Common myeloid progenitor, CD34-positive (primary cell): ENCODE results near the gene ANKRD66.
"Not testable (repeated sequence)": the region's sequence is repeated elsewhere in the genome, so short reads cannot be mapped to it uniquely, and the experiment has no call there.

Experiments
- CTCF ChIA-PET: fragments of 350-600 bp; sonication (Branson Sonifier 250); formaldehyde crosslinking; loops from one replicate; lab custom pipeline; 2021; ENCODE audit warnings: antibody characterized with exemption; lab: Charles Lee
- POLR2A ChIA-PET: fragments of 350-600 bp; sonication (Branson Sonifier 250); formaldehyde crosslinking; loops from one replicate; lab custom pipeline; 2021; ENCODE audit warnings: antibody characterized with exemption; lab: Charles Lee
- DNase-seq, 3 donors: peaks; one replicate each; pipeline versions ENCODE4 v3.0.0 to v3.0.0-alpha.2; 2013
- H3K27ac ChIP-seq, 2 experiments: 1 replicate in 1 of 2; 2 replicates in 1 of 2; pipeline ENCODE4 v1.7.0; 2013; ENCODE audit warnings: inconsistent platforms in 2 of 2, low read length in 2 of 2, mild to moderate bottlenecking in 2 of 2, low read depth in 1 of 2, moderate library complexity in 1 of 2; ENCODE audit not compliant: severe bottlenecking in 2 of 2, insufficient read depth in 1 of 2, poor library complexity in 1 of 2
- H3K27me3 ChIP-seq, 5 experiments: replicated peaks in 2 of 5; 1 replicate in 3 of 5; 2 replicates in 2 of 5; pipeline versions ENCODE4 v1.6.1 to v1.7.0; 2013; ENCODE audit warnings: low read length in 4 of 5, mild to moderate bottlenecking in 2 of 5, moderate library complexity in 2 of 5, inconsistent platforms in 1 of 5; ENCODE audit not compliant: insufficient read depth in 5 of 5, control insufficient read depth in 4 of 5
- H3K36me3 ChIP-seq, 4 experiments: 1 replicate in 2 of 4; 2 replicates in 2 of 4; pipeline versions ENCODE4 v1.6.1 to v1.7.0; 2013; ENCODE audit warnings: low read length in 3 of 4, control low read depth in 1 of 4, mild to moderate bottlenecking in 1 of 4; ENCODE audit not compliant: control insufficient read depth in 4 of 4, insufficient read depth in 4 of 4
- H3K4me1 ChIP-seq, 4 experiments: 1 replicate in 3 of 4; 2 replicates in 1 of 4; pipeline versions ENCODE4 v1.6.1 to v1.7.1; 2013; ENCODE audit warnings: low read length in 3 of 4, mild to moderate bottlenecking in 3 of 4, control low read depth in 1 of 4, inconsistent platforms in 1 of 4, moderate library complexity in 1 of 4; ENCODE audit not compliant: control insufficient read depth in 4 of 4, insufficient read depth in 4 of 4; ENCODE audit errors: control extremely low read depth in 1 of 4
- H3K4me3 ChIP-seq, 7 experiments: 1 replicate in 4 of 7; 2 replicates in 3 of 7; pipeline versions ENCODE4 v1.5.1 to v1.7.0; 2013; ENCODE audit warnings: mild to moderate bottlenecking in 7 of 7, low read length in 6 of 7, moderate library complexity in 6 of 7, inconsistent platforms in 2 of 7, low read depth in 2 of 7, control low read depth in 1 of 7; ENCODE audit not compliant: insufficient read depth in 4 of 7, control insufficient read depth in 1 of 7; ENCODE audit errors: extremely low read depth in 1 of 7
- H3K9me3 ChIP-seq, 5 experiments: 1 replicate in 4 of 5; 2 replicates in 1 of 5; pipeline versions ENCODE4 v1.6.1 to v1.7.1; 2013; ENCODE audit warnings: low read length in 4 of 5, mild to moderate bottlenecking in 2 of 5, inconsistent platforms in 1 of 5, low read depth in 1 of 5, moderate library complexity in 1 of 5; ENCODE audit not compliant: control insufficient read depth in 4 of 5, insufficient read depth in 2 of 5; ENCODE audit errors: control extremely low read depth in 1 of 5
- WGBS: methylation state at CpG from one replicate; pipeline ENCODE4 v1.1.5; 2013; ENCODE audit not compliant: insufficient coverage; 5-methylcytosine and 5-hydroxymethylcytosine counted together

The ANKRD66 gene

DNA sequence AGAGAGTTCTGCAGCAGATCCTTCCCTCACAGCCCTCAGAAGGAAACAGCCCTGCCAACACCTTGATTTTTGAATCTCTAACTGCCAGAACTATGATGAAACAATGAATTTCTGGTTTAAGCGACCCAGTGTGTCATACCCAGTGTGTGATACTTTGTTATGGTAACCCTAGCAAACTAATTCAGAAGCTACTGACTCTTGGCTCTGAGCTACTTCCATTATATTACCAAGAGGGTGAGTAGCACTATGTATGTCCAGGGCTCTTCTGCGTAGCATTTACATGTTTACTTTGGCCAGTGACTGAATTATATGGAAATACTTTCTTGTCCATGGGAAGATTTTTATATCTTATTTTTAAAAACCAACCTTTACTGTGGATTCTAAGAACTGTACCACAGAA, 16.7 kb downstream of the ANKRD66 start:
- peaks cover 0 to 3% (median 0%) of the 10 kb centered on the region in 5 experiments for H3K9me3 ChIP-seq
- no CpG with 5 or more reads among the region's 2 CpGs for WGBS
- H3K4me3 ChIP-seq, result no peak overlapping the region
- no peak overlapping the region for H3K27ac ChIP-seq
- no peaks in the 10 kb centered on the region for H3K27me3 ChIP-seq
- DNase-seq, result no peak
- ChIA-PET CTCF (no interaction called here), POLR2A (no interaction called here)
- no peaks in the 10 kb centered on the region for H3K36me3 ChIP-seq
- H3K4me1 ChIP-seq, result no peaks in the 10 kb centered on the region

DNA sequence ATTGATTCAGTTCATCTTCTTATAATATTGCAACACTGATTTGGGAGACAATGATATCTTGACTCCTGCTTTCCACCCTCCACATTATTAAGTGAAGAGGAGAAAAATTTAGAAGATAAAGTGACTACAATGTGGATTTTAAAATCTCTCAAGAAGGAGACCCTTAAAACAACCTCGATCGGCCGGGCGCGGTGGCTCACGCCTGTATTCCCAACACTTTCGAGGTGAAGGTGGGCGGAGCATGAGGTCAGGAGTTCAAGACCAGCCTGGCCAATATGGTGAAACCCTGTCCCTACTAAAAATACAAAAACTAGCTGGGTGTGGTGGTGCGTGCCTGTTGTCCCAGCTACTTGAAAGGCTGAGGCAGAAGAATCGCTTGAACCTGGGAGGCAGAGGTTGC, 17.5 kb downstream of the ANKRD66 start:
- POLR2A ChIA-PET, H3K36me3 ChIP-seq, DNase-seq, H3K9me3 ChIP-seq, H3K27ac ChIP-seq, H3K4me1 ChIP-seq, CTCF ChIA-PET, H3K27me3 ChIP-seq, H3K4me3 ChIP-seq: not testable (repeated sequence)
- WGBS, result 97% methylated on average over 10 of the region's 10 CpGs

DNA sequence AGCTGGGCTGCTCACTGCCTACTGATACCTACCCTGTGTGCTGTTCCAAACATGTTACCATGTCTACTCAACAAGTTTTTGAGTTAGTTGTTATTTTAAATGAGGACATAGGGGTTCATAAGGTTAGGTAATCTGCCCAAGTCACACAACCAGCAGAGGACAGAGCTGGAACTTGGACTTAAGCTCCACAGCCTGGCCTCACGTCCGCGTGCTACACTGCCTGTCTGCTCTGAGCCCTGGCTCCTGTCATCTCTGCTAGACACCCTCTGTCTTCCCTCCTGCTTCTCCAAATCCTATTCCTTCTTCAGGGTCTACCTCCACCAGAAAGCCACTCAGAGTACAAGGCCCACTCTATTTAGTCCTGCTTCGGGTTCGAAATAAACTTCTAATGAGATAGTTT, 18.2 kb downstream of the ANKRD66 start:
- ChIA-PET POLR2A (no interaction called here), CTCF (interaction anchor here (1.4 kb wide), 1 partner anchor 33 kb away, joined by 3 read pairs; no protein-coding TSS in a partner anchor)
- no peaks in the 10 kb centered on the region for H3K27me3 ChIP-seq
- no peaks in the 10 kb centered on the region for H3K36me3 ChIP-seq
- 92% methylated on average over 5 of the region's 5 CpGs for WGBS
- H3K4me1 ChIP-seq, result no peaks in the 10 kb centered on the region
- H3K9me3 ChIP-seq, result peaks cover 0 to 3% (median 0%) of the 10 kb centered on the region in 5 experiments
- DNase-seq, result no peak
- no peak overlapping the region for H3K4me3 ChIP-seq
- H3K27ac ChIP-seq, result no peak overlapping the region

DNA sequence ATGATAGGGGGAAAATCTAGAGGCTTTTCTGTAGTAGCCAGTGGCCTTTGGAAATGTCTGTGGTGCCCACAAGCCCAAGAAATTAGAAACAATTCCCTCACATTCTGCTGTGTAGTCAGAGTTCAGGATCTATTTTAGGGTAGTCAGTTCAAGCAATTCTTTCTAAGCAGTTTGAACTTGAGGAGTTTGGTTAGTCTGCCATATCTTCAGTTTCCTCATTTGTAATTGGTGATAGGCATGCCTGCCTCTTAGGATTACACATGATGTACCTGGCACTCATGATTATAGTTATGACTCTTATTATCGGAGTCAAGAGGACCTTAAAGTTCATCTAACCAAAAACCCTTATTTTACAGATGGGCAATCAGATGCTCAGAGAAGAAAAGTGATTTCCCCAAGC, 25.3 kb downstream of the ANKRD66 start:
- CTCF ChIA-PET, result no interaction called here

DNA sequence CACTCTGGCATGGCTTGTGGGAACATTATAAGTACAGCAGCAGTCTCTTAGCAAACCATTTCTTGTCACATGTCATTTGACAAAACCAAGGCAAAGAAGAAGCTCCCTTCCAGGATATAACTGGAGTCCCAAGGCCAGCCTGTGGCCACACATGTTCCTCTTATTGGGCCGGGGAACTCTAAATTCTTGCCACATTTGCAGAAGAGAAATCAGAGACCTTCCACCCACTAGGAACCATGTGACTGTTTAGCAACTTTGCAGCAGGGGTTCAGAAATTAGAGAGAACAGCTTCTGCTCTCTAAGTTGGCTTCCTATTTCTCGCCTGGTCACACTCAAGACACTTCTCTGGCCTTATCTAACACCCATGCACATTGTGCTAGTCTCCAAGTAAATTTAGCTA, 26.0 kb downstream of the ANKRD66 start:
- no peaks in the 10 kb centered on the region for H3K36me3 ChIP-seq
- H3K9me3 ChIP-seq, result no peaks in the 10 kb centered on the region
- H3K27me3 ChIP-seq, result no peaks in the 10 kb centered on the region
- peak in 2 of 3 donors; percentile 62 to 66 for DNase-seq
- CTCF ChIA-PET, result no interaction called here
- no peak overlapping the region for H3K4me3 ChIP-seq
- H3K4me1 ChIP-seq, result peaks cover 0 to 27% (median 5%) of the 10 kb centered on the region in 4 experiments
- POLR2A ChIA-PET, result no interaction called here
- WGBS, result 33% methylated on average over 1 of the region's 2 CpGs
- no peak overlapping the region for H3K27ac ChIP-seq

More for the DNA sequence above, 25.3 kb downstream of the ANKRD66 start:
- H3K4me1 ChIP-seq, result peaks cover 0 to 27% (median 5%) of the 10 kb centered on the region in 4 experiments
- H3K27me3 ChIP-seq, result no peaks in the 10 kb centered on the region
- WGBS, result no CpG with 5 or more reads among the region's 1 CpG
- H3K36me3 ChIP-seq, result no peaks in the 10 kb centered on the region
- H3K9me3 ChIP-seq, result peaks cover 0 to 3% (median 0%) of the 10 kb centered on the region in 5 experiments
- no peak overlapping the region for H3K4me3 ChIP-seq
- peak in 1 of 3 donors; percentile 26 for DNase-seq
- no peak overlapping the region for H3K27ac ChIP-seq
- POLR2A ChIA-PET, result no interaction called here

DNA sequence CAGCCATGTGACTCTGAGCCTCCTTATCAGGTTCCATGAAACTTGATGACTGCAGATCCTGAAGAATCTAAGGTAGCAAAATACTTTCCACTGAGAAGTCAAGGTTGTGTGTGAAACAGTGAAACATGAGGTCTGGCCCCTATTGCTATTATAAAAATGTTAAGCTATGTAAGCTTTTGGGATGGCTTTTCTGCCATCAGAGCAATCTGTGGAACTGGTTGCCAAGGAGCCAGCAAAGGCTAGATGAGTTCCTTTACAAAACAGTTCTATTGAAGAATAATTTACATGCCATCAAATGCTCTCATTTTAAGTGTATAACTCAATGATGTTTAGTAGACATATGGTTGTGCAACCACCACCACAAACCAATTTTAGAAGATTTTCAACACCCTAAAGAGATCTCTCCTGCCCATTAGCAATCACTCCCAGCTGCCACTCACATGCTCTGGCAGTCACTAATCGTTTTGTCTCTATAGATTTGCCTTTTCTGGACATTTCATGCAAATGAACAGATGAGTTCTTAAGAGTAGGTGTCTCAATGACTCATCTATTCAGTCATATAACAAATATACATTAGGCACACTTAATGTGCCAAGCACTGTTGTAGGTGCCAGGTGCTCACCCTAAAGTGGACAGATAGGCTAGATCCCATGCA, 26.6 kb downstream of the ANKRD66 start:
- no peak overlapping the region for H3K4me3 ChIP-seq
- H3K27me3 ChIP-seq, result no peaks in the 10 kb centered on the region
- DNase-seq, result no peak
- H3K27ac ChIP-seq, result no peak overlapping the region
- no peaks in the 10 kb centered on the region for H3K36me3 ChIP-seq
- peaks cover 0 to 27% (median 5%) of the 10 kb centered on the region in 4 experiments for H3K4me1 ChIP-seq
- CTCF ChIA-PET, result no interaction called here
- no CpG with 5 or more reads among the region's 1 CpG for WGBS
- no peaks in the 10 kb centered on the region for H3K9me3 ChIP-seq
- POLR2A ChIA-PET, result no interaction called here

DNA sequence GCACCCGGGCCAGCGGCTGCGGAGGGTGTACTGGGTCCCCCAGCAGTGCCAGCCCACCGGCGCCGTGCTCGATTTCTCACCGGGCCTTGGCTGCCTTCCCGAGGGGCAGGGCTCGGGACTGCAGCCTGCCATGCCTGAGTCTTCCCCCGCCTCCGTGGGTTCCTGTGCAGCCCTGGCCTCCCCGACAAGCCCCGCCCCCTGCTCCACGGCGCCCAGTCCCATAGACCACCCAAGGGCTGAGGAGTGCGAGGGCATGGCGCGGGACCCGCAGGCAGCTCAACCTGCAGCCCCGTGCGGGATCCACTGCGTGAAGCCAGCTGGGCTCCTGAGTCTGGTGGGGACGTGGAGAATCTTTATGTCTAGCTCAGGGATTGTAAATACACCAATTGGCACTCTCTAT, 28.0 kb downstream of the ANKRD66 start:
- H3K27ac ChIP-seq, H3K27me3 ChIP-seq, H3K36me3 ChIP-seq, H3K9me3 ChIP-seq, CTCF ChIA-PET, DNase-seq, H3K4me3 ChIP-seq: not testable (repeated sequence)
- WGBS, result 97% methylated on average over 20 of the region's 24 CpGs
- POLR2A ChIA-PET, result interaction anchor here (0.7 kb wide), 1 partner anchor 1166 kb away, joined by 3 read pairs; no protein-coding TSS in a partner anchor
- peaks cover 0 to 27% (median 5%) of the 10 kb centered on the region in 4 experiments for H3K4me1 ChIP-seq
